Pancreas (tissue), 10 donors: ENCODE measurements around the gene GATAD2A. TPM values are rescaled to one million over a fixed set of nuclear protein-coding genes. Genes with fewer than 3 reads are reported as not detected.

Experiments used
- ATAC-seq, 4 donors: fragments of 200-7000 bp; cut with Tn5 transposase; one replicate each; pipeline versions ENCODE4 v1.8.0 to v1.9.1; 2020; ENCODE audit warnings: mild to moderate bottlenecking in 4 of 4, moderate library complexity in 4 of 4
- DNase-seq, 6 donors: peaks; one replicate each; pipeline ENCODE4 v3.0.0-alpha.2; 2020
- FAIRE-seq: peaks from 2 replicates; lab custom pipeline; 2012; peaks lifted over from hg19 to GRCh38; lab: Jason Lieb, UNC
- H3K27ac ChIP-seq, 4 donors: fragments of 200-600 bp; sonication (generic); 1 replicate in 3 of 4; 2 replicates in 1 of 4; pipeline versions ENCODE4 v1.5.0 to v1.8.0; 2020
- H3K27me3 ChIP-seq, 4 donors: fragments of 200-600 bp; one replicate each; pipeline ENCODE4 v1.8.0; 2021
- H3K36me3 ChIP-seq, 3 donors: fragments of 200-600 bp; sonication (generic) in 1 of 3; one replicate each; pipeline versions ENCODE4 v1.5.0 to v1.8.0; 2020 to 2021
- H3K4me1 ChIP-seq, 3 donors: fragments of 200-600 bp; one replicate each; pipeline ENCODE4 v1.8.0; 2021
- H3K4me3 ChIP-seq, 4 donors: fragments of 200-600 bp; sonication (generic) in 2 of 4; one replicate each; pipeline versions ENCODE4 v1.5.0 to v1.8.0; 2020 to 2021
- H3K9me3 ChIP-seq, 4 donors: fragments of 200-600 bp; one replicate each; pipeline ENCODE4 v1.8.0; 2021
- WGBS, 2 donors: extraction: QIAGEN DNeasy Blood & Tissue Kit; methylation state at CpG; one replicate each; pipeline ENCODE4 v1.1.7; 2013; 5-methylcytosine and 5-hydroxymethylcytosine counted together
- intact Hi-C, 3 donors: fragments of 100-400 bp; cut with DNase I; formaldehyde crosslinking; loops; one replicate each; pipeline versions ENCODE4 v1.11.1 to v1.14.2; 2022
- polyA plus RNA-seq, 2 donors: library from polyadenylated mRNA; stranded (reverse); fragments of 200-250 nt; gene quantifications; one replicate each; pipeline ENCODE4 v1.2.3, GENCODE V29; 2013
- total RNA-seq, 6 donors: library from RNA; stranded (reverse); fragmentation: NEBNext Ultra II Directional in 4 of 6; extraction: Animal tissue kit (Norgen Biotek cat#: 25700) in 4 of 6; gene quantifications; one replicate each; pipeline versions ENCODE4 v1.2.1 to v1.2.4, GENCODE V29; 2021 to 2023
- TF ChIP-seq, protein P1 (sequence below), 4 donors: fragments of 200-600 bp; sonication (generic) in 3 of 4; IDR thresholded peaks; one replicate each; pipeline versions ENCODE4 v1.5.0 to v1.8.0; 2021; ENCODE audit warnings: antibody characterized with exemption in 4 of 4
- donor health status: healthy with polysubstance abuse.
- donor health status: DM: no; HTN: no; CAD: no; lungs with moderate emphysema.
- donor health status: DM: no; HTN: no; CAD: no.
- donor health status: control.
- donor health status: control.
- donor health status: Bipolar disorder and iron deficiency.
- donor health status: DM: yes; HTN: yes; CAD: no.
- donor health status: DM: no; HTN: no; CAD: no.
- donor health status: DM: no; HTN: no; CAD: no.
- donor health status: DM: yes; HTN: yes; CAD: no.

Gene GATAD2A
- total and polyA plus RNA-seq, 8 donors, result 11.9 to 51.8 (median 36.7) TPM

DNA sequence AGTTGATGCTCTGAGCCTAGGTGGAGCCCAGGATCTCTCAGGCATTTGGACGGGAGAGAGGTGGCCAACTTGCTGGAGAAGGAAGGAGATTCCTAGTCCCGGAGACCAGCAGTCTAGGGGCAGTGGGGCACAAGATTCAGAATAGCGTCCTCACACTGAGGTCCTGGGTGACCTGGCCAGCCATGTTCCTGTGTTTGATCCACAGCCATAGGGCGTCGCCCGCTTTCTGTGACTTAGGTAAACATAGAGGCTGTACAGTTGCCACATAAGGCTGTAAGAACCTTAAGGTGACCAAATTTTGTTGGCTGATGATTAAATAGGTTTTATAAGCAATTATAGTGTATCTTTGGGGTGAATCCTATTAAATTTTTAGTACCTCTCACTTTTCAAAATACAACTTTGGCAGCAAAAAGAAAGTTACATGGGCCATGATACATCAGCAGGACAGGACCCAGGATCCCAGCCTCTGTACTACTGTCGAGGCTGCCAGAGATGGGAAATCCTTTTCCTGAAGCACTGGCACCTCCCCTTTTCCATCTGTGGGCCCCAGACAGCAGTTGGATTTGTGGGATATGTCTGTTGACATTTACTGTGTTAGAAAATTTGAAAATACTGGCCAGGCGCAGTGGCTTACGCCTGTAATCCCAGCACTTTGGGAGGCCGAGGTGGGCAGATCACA lies 72.4 kb downstream of the GATAD2A start:
- whole genome bisulfite sequencing, 2 donors, result 75 to 80% methylated on average over 10 of the region's 10 CpGs
- TF ChIP-seq, protein P1, sequence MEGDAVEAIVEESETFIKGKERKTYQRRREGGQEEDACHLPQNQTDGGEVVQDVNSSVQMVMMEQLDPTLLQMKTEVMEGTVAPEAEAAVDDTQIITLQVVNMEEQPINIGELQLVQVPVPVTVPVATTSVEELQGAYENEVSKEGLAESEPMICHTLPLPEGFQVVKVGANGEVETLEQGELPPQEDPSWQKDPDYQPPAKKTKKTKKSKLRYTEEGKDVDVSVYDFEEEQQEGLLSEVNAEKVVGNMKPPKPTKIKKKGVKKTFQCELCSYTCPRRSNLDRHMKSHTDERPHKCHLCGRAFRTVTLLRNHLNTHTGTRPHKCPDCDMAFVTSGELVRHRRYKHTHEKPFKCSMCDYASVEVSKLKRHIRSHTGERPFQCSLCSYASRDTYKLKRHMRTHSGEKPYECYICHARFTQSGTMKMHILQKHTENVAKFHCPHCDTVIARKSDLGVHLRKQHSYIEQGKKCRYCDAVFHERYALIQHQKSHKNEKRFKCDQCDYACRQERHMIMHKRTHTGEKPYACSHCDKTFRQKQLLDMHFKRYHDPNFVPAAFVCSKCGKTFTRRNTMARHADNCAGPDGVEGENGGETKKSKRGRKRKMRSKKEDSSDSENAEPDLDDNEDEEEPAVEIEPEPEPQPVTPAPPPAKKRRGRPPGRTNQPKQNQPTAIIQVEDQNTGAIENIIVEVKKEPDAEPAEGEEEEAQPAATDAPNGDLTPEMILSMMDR (IDR thresholded peaks at IDR 0.05), result no peak
- Histone ChIP-seq H3K9me3 (no peaks in the 10 kb centered on the region), H3K27ac (no peak overlapping the region), H3K4me3 (no peak overlapping the region), H3K36me3 (no peaks in the 10 kb centered on the region), H3K27me3 (no peaks in the 10 kb centered on the region), H3K4me1 (peaks cover 0 to 5% (median 0%) of the 10 kb centered on the region in 3 donors)
- DNase-seq (peak in 1 of 6 donors; percentile 31), FAIRE-seq (no peak), ATAC-seq (peak; percentile 47 to 80 (median 72))
- intact Hi-C loops, result no loop called here

- H3K4me3 ChIP-seq, result no peak overlapping the region
- no peaks in the 10 kb centered on the region for H3K36me3 ChIP-seq
- ATAC-seq (no peak), DNase-seq (peak in 1 of 6 donors; percentile 15), FAIRE-seq (no peak)
- peaks cover 0 to 5% (median 0%) of the 10 kb centered on the region in 3 donors for H3K4me1 ChIP-seq
- H3K9me3 ChIP-seq, result no peaks in the 10 kb centered on the region
- H3K27me3 ChIP-seq, result no peaks in the 10 kb centered on the region
- TF ChIP-seq, protein P1 (IDR thresholded peaks at IDR 0.05), result no peak
- H3K27ac ChIP-seq, result no peak overlapping the region
- WGBS, 2 donors, result 70 to 75% methylated on average over 5 of the region's 5 CpGs
- intact Hi-C loops, result loop anchor here in 1 of 3 donors (10.0 kb wide), 1 partner anchor 106 kb away; no protein-coding TSS in a partner anchor
These were observed 75.2 kb downstream of the GATAD2A start for GRCh38 chr19:19480688-19481087.

DNA sequence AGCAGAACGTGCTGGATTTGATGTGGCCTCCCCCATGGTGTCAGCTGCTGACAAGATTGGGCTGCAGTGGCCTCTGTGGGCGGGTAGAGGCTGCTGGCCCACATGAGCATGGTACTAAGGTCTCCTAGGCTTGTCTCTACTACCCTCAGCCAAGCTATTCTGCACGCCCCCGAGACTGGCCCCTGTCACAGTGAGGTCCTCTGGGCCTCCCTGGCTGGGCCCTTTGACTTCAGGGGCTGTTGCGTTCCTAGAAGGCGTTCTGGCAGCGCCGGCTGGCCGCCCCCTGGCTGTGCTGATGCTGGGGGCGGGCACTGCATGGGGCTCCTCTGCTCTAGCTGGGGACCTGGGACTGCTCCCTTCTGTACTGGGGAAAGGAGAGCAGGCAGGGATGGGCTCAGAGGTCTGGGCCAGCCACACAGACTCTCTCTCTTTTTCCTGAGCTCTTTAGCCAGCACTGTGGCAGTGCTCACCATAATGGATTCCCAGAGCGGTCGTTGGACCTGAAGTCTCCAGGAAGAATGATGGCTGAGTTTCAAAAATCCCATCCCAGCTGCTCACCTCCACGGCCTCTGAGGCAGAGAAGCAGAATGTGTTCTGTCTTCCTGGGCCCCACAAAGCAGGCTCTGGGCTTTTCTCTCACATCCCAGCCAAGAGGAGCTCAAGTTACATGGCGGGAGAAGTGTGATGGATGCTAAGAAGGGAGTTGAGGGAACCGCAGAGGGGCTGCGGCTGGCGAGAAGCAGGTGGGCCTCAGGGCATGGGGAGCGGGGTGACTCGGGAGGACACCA lies 77.5 kb downstream of the GATAD2A start:
- ATAC-seq (no peak), DNase-seq (peak in 1 of 6 donors; percentile 43), FAIRE-seq (no peak)
- TF ChIP-seq, protein P1 (IDR thresholded peaks at IDR 0.05), result no peak
- peaks cover 10 to 12% (median 10%) of the 10 kb centered on the region in 3 donors for H3K4me1 ChIP-seq
- intact Hi-C loops, result loop anchor here in 1 of 3 donors (10.0 kb wide), 1 partner anchor 108 kb away; no protein-coding TSS in a partner anchor
- H3K27me3 ChIP-seq, result no peaks in the 10 kb centered on the region
- WGBS, 2 donors, result 87% methylated on average over 19 of the region's 19 CpGs
- no peaks in the 10 kb centered on the region for H3K9me3 ChIP-seq
- H3K27ac ChIP-seq, result no peak overlapping the region
- H3K36me3 ChIP-seq, result no peaks in the 10 kb centered on the region
- H3K4me3 ChIP-seq, result no peak overlapping the region

- Histone ChIP-seq H3K27me3 (no peaks in the 10 kb centered on the region), H3K36me3 (no peaks in the 10 kb centered on the region), H3K27ac (peak overlapping the region in 1 of 4 donors; percentile 5), H3K9me3 (no peaks in the 10 kb centered on the region), H3K4me3 (no peak overlapping the region), H3K4me1 (peaks cover 20 to 34% (median 31%) of the 10 kb centered on the region in 3 donors)
- ATAC-seq, result no peak
- peak in 1 of 6 donors; percentile 39 for DNase-seq
- intact Hi-C loops, result loop anchor here in 2 of 3 donors (5.0 to 10.0 kb wide), 2 partner anchors 111 to 113 kb away; no protein-coding TSS in a partner anchor
- no peak for FAIRE-seq
- TF ChIP-seq, protein P1 (IDR thresholded peaks at IDR 0.05), result no peak
- 83 to 87% methylated on average over 15 of the region's 15 CpGs for WGBS, 2 donors
These were observed 79.9 kb downstream of the GATAD2A start for GRCh38 chr19:19485161-19485997.
